Stromal cell of bone marrow (primary cell): ENCODE results near the gene LCN2.

Source experiments
- DNase-seq: peaks from one replicate; pipeline ENCODE4 v3.0.0-alpha.2; 2012; ENCODE audit warnings: low read depth

LCN2 gene

DNA sequence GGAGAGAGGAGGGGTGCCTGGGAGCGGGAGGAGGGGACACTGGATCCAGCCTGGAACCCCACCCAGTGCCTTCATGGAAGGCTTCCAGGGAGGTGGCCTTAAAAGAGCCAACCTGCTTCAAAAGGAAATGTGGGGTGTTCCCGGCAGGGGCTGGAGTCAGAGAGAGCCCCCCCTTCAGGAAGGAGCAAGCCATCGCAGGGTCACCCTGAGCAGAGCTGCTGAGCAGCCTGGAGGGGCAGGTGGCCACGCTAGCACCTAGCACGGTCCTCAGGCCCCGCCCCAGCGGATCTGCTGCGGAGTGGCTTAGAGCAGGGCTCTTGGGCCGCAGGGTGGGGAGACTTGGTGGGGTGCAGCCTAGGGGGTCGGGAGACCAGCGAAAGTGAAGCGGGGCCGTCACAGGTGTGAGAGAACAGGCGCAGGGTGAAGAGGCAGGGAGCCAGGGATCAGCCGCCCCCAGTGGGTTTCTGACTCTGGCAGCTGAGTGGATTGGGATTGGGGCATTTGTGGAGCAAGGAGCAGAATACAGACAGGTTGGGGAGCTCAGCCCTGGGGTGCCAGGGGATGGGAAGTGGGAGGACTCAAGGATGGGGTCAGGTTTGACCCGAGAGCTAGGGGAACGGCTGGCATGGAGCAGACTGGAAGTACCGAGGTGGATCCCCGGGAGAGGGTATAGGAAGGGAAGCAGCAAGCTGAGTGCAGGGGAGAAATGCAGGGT lies 1.5 kb downstream of the LCN2 start:
- DNase-seq: no peak

GRCh38 chr9:128151309-128152132 lies 2.3 kb downstream of the LCN2 start:
- no peak for DNase-seq

- DNase-seq: no peak
Observed at GRCh38 chr9:128152133-128153059, 3.1 kb downstream of the LCN2 start.

GRCh38 chr9:128153060-128153946 lies 4.0 kb downstream of the LCN2 start:
- no peak for DNase-seq

GRCh38 chr9:128153947-128154695 lies 4.9 kb downstream of the LCN2 start:
- DNase-seq: no peak

GRCh38 chr9:128155736-128156500 lies 6.7 kb downstream of the LCN2 start:
- no peak for DNase-seq

- no peak for DNase-seq
Observed at GRCh38 chr9:128159522-128159783, 10.2 kb downstream of the LCN2 start.

GRCh38 chr9:128159784-128160602 lies 10.7 kb downstream of the LCN2 start, which contains the start of gene BBLN:
Gene BBLN, plus strand, starts transcription at chr9:128160265. Its CDS starts 143 bp downstream, at chr9:128160408.
- DNase-seq: peak; percentile 78

DNA sequence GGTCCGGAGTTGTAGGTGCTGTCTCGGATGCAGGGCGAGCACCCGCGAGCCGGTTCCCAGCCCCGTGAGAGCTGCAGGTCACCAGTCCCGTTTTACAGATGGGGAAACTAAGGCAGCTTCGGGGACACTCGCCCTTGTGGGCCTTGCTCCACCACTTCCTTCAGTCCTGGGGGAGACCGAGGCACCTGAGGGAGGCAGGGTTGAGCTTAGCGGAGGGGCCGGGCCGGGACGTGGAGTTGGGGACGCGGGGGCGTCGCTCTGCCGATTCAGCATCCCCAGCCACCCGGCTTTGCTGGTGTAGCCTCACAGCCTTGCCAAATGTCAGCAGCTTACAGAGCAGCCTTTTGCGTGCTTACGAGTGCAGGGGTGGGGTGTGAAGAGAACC lies 11.3 kb downstream of the LCN2 start:
- DNase-seq: no peak

DNA sequence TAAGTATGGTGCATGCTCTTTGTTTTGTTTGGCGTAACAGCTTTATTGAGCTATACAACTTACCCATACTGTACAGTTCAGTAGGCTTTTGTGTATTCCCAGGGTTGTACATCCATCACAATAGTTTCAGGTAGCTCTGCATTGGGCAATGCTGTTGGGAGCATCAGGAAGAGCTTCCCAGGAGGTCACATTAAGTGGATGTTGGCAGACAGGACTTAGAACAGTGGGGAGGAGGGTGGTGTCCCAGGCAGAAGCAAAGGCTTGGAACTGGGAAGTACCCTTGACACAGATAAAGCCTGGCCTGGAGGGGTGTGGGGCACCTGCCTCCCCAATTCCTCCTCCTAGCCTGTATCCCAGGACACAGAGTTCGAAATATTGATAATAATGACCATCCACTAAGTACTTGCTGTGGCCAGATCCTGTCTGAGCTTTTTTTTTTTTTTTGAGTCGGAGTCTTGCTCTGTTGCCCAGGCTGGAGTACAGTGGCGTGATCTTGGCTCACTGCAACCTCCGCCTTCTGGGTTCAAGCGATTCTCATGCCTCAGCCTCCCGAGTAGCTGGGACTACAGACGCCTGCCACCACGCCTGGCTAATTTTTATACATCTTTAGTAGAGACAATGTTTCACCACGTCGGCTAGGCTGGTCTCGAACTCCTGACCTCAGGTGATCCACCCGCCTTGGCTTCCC lies 12.1 kb downstream of the LCN2 start:
- no peak for DNase-seq

DNA sequence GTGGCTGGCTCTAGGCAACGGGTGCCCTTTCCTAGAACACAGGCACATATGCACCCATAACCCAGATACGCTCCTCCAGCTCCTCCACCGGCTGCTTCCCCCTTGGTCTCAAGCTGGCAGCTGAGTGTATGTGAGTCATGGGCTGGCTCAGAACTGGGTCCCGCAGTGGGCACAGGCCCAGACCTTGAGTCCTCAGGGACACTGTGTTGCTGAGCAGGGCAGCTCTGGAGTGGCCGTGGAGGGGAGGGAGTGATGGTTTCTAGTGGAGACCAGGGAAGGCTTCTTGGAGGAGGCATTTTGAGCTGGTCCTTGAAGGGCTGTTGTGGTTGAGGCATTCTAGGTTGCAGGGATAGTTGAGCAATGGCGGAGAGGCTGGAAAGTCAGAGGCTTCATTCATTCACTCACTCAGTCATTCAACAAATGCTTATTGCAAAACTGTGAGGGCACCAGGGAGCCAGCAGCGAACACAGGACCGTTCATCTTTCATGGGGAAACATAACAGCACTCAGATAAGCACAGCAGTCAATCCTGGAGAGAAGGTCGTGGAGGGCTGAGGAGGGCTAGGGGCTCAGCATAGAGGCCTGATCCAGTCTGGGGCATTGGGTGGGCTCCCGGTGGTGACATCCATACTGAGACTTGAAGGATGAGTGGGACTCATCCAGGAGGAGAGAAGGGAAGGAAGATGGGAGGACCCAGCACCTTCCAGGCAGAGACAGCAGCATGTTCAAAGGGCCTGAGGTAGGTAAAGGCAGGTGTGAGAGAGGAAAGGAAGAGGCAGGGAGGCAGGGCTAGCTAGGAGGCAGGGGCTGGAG lies 13.2 kb downstream of the LCN2 start:
- peak; percentile 33 for DNase-seq

DNA sequence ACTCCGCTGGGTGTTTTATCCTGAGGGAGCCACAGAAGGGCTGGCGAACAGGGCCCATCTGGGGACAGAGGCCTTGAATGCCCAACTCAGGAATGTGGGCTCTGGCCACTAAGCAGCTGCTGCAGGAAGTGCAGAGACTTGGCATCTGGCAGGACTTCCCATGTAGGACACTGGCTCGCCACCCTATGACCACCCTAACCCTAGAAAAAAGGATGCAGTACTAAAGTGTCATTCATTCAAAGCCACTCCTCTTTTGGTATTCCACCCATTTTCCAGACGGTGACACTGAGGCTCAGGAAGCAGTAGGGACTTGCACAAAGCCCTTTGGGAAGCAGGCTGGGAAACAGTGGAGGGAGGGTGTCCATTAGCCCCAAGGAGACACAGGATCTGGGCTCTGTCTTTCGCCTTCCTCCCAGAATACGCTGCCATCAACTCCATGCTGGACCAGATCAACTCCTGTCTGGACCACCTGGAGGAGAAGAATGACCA lies 13.8 kb downstream of the LCN2 start:
- no peak for DNase-seq

- DNase-seq: no peak
Observed at GRCh38 chr9:128163523-128164306, 14.5 kb downstream of the LCN2 start.

DNA sequence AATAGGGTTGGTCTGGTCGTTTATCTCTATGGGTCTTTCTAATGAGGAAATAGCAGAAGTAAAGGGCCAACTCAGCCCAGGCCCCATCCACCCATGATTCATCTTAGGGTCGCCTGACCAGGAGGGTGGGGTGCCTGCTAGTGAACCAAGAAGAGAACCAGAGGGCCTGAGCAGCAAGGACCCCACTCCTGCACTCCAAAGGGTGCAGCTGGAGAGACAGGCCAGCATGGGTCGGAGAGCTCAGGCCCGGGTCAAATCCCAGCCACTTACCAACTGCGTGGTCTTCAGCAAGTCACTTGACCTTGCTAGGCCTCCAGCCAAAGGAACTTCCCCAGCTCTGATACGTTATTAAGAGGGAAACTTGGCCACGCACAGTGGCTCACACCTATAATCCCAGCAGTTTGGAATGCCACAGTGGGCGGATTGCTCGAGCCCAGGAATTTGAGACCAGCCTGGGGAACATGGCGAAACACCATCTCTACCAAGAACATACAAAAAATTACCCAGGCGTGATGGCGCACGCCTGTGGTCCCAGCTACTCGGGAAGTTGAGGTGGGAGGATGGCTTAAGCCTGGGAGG lies 15.1 kb downstream of the LCN2 start:
- no peak for DNase-seq

- DNase-seq: no peak
Observed at GRCh38 chr9:128166169-128166568, 16.9 kb downstream of the LCN2 start.

GRCh38 chr9:128167209-128167608 lies 18.0 kb downstream of the LCN2 start:
- DNase-seq: no peak
